Smooth muscle cell (in vitro differentiated cells): ENCODE data around the gene PTPRJ. TPM values are rescaled to one million over a fixed set of nuclear protein-coding genes. Genes with fewer than 3 reads are reported as not detected.

Experiments used
- DNase-seq: peaks from one replicate; lab custom pipeline; 2025; ENCODE audit not compliant: unreplicated experiment; lab: John Stamatoyannopoulos, UW
- H2AFZ ChIP-seq: fragments of 200-600 bp; sonication (generic); 2 replicates; pipeline ENCODE4 v1.6.0; 2016; ENCODE audit warnings: antibody characterized with exemption, low read depth, mild to moderate bottlenecking
- H3F3A ChIP-seq: fragments of 200-600 bp; sonication (generic); 2 replicates; pipeline ENCODE4 v1.6.0; 2017; ENCODE audit warnings: antibody characterized with exemption, low read depth
- H3K27ac ChIP-seq: fragments of 200-600 bp; sonication (generic); 2 replicates; pipeline ENCODE4 v1.5.1; 2016; ENCODE audit warnings: low read depth, mild to moderate bottlenecking
- H3K27me3 ChIP-seq: fragments of 200-600 bp; sonication (generic); 2 replicates; pipeline ENCODE4 v1.6.1; 2016; ENCODE audit warnings: low read depth, mild to moderate bottlenecking
- H3K36me3 ChIP-seq: fragments of 200-600 bp; sonication (generic); 2 replicates; pipeline ENCODE4 v1.5.1; 2016; ENCODE audit warnings: low read depth
- H3K4me1 ChIP-seq: fragments of 200-600 bp; sonication (generic); 2 replicates; pipeline ENCODE4 v1.5.1; 2016; ENCODE audit warnings: low read depth
- H3K4me2 ChIP-seq: fragments of 200-600 bp; sonication (generic); 2 replicates; pipeline ENCODE4 v1.6.0; 2016; ENCODE audit warnings: mild to moderate bottlenecking
- H3K4me3 ChIP-seq: fragments of 200-600 bp; sonication (generic); 2 replicates; pipeline ENCODE4 v1.5.1; 2016; ENCODE audit warnings: mild to moderate bottlenecking
- H3K79me2 ChIP-seq: fragments of 200-600 bp; sonication (generic); 2 replicates; pipeline ENCODE4 v1.6.0; 2016; ENCODE audit warnings: low read depth, mild to moderate bottlenecking
- H3K9ac ChIP-seq: fragments of 200-600 bp; sonication (generic); 2 replicates; pipeline ENCODE4 v1.6.0; 2016; ENCODE audit warnings: low read depth
- H3K9me3 ChIP-seq: fragments of 200-600 bp; sonication (generic); replicated peaks from 2 replicates; pipeline ENCODE4 v1.5.1; 2016; ENCODE audit warnings: low read depth
- H4K20me1 ChIP-seq: fragments of 200-600 bp; sonication (generic); 2 replicates; pipeline ENCODE4 v1.6.0; 2016; ENCODE audit warnings: low read depth
- CTCF ChIP-seq: fragments of 200-600 bp; sonication (generic); IDR thresholded peaks from 2 replicates; pipeline ENCODE4 v1.5.1; 2017; ENCODE audit warnings: borderline replicate concordance, mild to moderate bottlenecking, antibody characterized with exemption; ENCODE audit not compliant: insufficient read depth, poor library complexity, severe bottlenecking
- WGBS: methylation state at CpG from one replicate; pipeline ENCODE4 v1.1.7; 2016; ENCODE audit warnings: low lambda C conversion rate; 5-methylcytosine and 5-hydroxymethylcytosine counted together
- polyA plus RNA-seq: library from polyadenylated mRNA; unstranded; fragments of >200 nt; fragmentation: Nextera tagmentation; extraction: Ambion mirVana; gene quantifications from 2 replicates; pipeline ENCODE4 v1.2.1, GENCODE V29; 2016
- total RNA-seq: library from RNA; depleted of rRNA; stranded (reverse); fragments of >200 nt; gene quantifications from 2 replicates; pipeline ENCODE4 v1.2.3, GENCODE V29; 2014

Gene PTPRJ
- total and polyA plus RNA-seq, 2 experiments from 2014 or later = 1.5 to 6.3 TPM

GRCh38 chr11:48056325-48057183 is 76.2 kb downstream of the PTPRJ start:
- Histone ChIP-seq H3K9me3 (no peaks in the 10 kb centered on the region), H3K9ac (no peak overlapping the region), H3K4me3 (no peak overlapping the region), H3F3A (no peaks in the 10 kb centered on the region), H4K20me1 (no peaks in the 10 kb centered on the region), H3K36me3 (no peaks in the 10 kb centered on the region), H3K4me1 (peaks cover 4% of the 10 kb centered on the region), H2AFZ (no peak overlapping the region), H3K27me3 (no peaks in the 10 kb centered on the region), H3K27ac (no peak overlapping the region), H3K4me2 (no peak overlapping the region), H3K79me2 (no peaks in the 10 kb centered on the region)
- no peak for TF ChIP-seq CTCF
- no peak for DNase-seq
- WGBS = 93% methylated on average over 20 of the region's 20 CpGs

DNA sequence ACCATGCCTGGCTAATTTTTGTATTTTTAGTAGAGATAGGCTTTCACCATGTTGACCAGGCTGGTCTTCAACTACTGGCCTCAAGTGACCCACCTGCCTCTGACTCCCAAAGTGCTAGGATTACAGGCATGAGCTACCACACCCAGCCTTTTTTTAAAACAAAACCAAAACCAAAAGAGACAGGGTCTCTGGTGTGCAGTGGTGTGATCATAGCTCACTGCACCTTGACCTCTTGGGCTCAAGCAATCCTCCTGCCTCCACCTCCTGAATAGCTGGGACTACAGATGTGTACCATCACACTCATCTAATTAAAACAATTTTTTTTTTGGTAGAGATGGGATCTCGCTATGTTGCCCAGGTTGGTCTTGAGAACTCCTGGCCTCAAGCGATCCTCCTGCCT is 77.7 kb downstream of the PTPRJ start:
- H3K27ac ChIP-seq = no peak overlapping the region
- no peaks in the 10 kb centered on the region for H3F3A ChIP-seq
- H3K36me3 ChIP-seq = no peaks in the 10 kb centered on the region
- WGBS = 100% methylated on average over 2 of the region's 2 CpGs
- H3K4me2 ChIP-seq = no peak overlapping the region
- no peaks in the 10 kb centered on the region for H4K20me1 ChIP-seq
- H3K4me3 ChIP-seq = no peak overlapping the region
- DNase-seq = no peak
- no peaks in the 10 kb centered on the region for H3K79me2 ChIP-seq
- H3K4me1 ChIP-seq = peaks cover 4% of the 10 kb centered on the region
- H2AFZ ChIP-seq = no peak overlapping the region
- TF ChIP-seq CTCF = no peak
- H3K9me3 ChIP-seq = no peaks in the 10 kb centered on the region
- H3K27me3 ChIP-seq = no peaks in the 10 kb centered on the region
- H3K9ac ChIP-seq = no peak overlapping the region

DNA sequence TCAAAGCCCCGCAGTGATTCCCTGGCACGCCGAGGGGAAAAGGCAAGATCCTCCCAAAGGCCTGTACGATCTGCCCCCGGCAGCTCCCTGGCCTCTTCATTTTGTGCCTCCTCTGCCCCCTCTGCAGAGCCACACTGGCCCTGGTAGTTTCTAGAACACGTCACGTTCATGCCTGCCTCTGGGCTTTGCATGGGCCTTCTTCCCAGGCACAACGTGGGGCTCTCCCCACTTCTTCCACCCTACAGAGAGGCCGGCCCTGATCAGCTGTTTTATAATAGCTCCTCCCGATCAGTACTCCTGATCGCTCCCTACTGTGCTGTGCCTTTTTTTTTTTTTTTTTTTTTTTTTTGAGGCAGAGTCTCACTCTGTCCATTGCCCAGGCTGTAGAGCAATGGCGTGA is 78.4 kb downstream of the PTPRJ start:
- WGBS = 94% methylated on average over 12 of the region's 12 CpGs
- H3K9ac ChIP-seq = no peak overlapping the region
- no peaks in the 10 kb centered on the region for H3F3A ChIP-seq
- H3K27ac ChIP-seq = no peak overlapping the region
- no peaks in the 10 kb centered on the region for H3K79me2 ChIP-seq
- H4K20me1 ChIP-seq = no peaks in the 10 kb centered on the region
- no peaks in the 10 kb centered on the region for H3K27me3 ChIP-seq
- H2AFZ ChIP-seq = no peak overlapping the region
- H3K4me2 ChIP-seq = no peak overlapping the region
- DNase-seq = no peak
- H3K4me1 ChIP-seq = peaks cover 4% of the 10 kb centered on the region
- TF ChIP-seq CTCF = no peak
- H3K9me3 ChIP-seq = no peaks in the 10 kb centered on the region
- no peaks in the 10 kb centered on the region for H3K36me3 ChIP-seq
- no peak overlapping the region for H3K4me3 ChIP-seq

DNA sequence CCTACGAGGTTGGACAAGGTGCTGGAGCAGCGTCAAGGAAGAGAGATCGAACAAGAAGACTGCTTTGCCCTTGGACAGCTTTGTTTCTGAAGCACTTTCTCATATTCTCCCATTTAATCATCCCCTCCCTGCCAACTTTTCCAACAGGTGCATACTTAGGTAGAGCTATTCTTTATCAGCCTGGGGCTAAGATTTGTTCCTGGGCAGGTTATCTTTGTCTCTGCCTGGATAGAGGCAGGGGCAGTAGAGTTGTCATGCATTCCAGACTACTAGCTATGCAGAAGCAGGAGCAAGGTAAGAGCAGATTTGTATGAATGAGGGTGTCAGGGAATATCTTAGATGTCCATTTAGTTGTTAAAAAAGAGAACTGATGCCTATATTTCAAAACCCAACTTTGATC is 82.3 kb downstream of the PTPRJ start:
- no peaks in the 10 kb centered on the region for H4K20me1 ChIP-seq

More for the DNA sequence above, 82.3 kb downstream of the PTPRJ start:
- Histone ChIP-seq H3K9me3 (no peaks in the 10 kb centered on the region), H3K4me3 (no peak overlapping the region), H3K36me3 (no peaks in the 10 kb centered on the region), H3K9ac (no peak overlapping the region), H3K4me1 (peaks cover 11% of the 10 kb centered on the region), H3K27ac (no peak overlapping the region), H3K79me2 (no peaks in the 10 kb centered on the region), H3K4me2 (no peak overlapping the region), H3F3A (no peaks in the 10 kb centered on the region), H2AFZ (no peak overlapping the region), H3K27me3 (no peaks in the 10 kb centered on the region)
- 91% methylated on average over 3 of the region's 3 CpGs for WGBS
- no peak for TF ChIP-seq CTCF
- DNase-seq = no peak
